ENCODE data around the gene STX3. TPM values are rescaled to one million over a fixed set of nuclear protein-coding genes. Genes with fewer than 3 reads are reported as not detected.
A peak's percentile ranks its signal among the peaks of the same experiment; 100 is the strongest.

The STX3 gene
- total RNA-seq, 2 experiments from 2014 or later = 6.4 to 20.2 TPM

DNA sequence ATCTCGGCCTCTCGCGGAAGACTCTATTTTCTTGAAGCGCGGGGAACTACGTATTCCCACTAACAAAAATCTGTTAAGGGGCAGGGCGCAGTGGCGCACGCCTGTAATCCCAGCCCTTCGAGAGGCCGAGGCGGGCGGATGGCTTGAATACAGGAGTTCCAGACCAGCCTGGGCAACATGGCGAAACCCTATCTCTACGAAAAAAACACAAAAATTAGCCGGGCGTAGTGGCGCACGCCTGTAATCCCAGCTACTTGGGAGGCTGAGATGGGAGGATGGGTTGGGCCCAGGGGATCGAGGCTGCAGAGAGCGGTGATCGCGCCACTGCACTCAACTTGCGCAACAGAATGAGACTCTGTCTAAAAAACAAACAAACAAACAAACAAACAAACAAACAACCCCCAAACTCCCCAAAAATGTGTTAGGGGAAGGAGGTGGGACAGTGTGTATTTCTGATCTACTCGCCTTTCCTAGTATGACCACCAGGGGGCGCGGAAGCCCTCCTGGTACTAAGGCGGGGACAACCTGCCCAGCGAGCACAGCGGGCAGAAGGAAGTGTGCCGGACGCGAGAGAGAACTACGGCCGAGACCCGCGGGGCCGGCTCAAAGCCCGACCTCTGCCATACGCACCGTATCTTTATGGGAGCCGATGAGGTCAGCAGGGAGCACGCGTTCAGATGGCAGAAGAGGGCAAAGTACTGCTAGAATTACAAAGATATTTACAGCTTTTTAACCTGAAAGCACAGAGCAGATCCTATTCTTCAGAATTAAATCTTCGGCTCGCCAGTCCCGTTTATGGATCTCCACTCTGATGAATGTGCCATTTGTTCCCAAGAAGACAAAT, 1.3 kb upstream of the STX3 start:
- POLR2A ChIA-PET = interaction anchor here (0.8 kb wide), 1 partner anchor 44 kb away, joined by 6 read pairs; no protein-coding TSS in a partner anchor
- H3K4me2 ChIP-seq (ENCODE audit: low read length) = peak overlapping the region; percentile 96
- no TSS peak for BruUV-seq (replicated peaks)
- no peaks in the 10 kb centered on the region for H3K9me3 ChIP-seq (ENCODE audit: low read length)
- CTCF ChIA-PET (ENCODE audit: unreplicated experiment) = interaction anchor here (1.0 kb wide), 1 partner anchor 47 kb away, joined by 3 read pairs; no protein-coding TSS in a partner anchor
- no peaks in the 10 kb centered on the region for H3K79me2 ChIP-seq (ENCODE audit: insufficient read depth, low read depth, low read length)
- peak overlapping the region; percentile 88 for H2AFZ ChIP-seq (ENCODE audit: low read length)
- H3K4me3 ChIP-seq (ENCODE audit: low read depth, low read length, poor library complexity, severe bottlenecking) = peak overlapping the region; percentile 86
- peak; percentile 85 for DNase-seq (ENCODE audit: low spot score)
- no peaks in the 10 kb centered on the region for H3K36me3 ChIP-seq (ENCODE audit: insufficient read depth, low read length)
- H4K20me1 ChIP-seq (ENCODE audit: insufficient read depth, low read length) = no peaks in the 10 kb centered on the region
- peaks cover 16% of the 10 kb centered on the region for H3K4me1 ChIP-seq (ENCODE audit: insufficient read depth, low read length, poor library complexity, severe bottlenecking)
- TF ChIP-seq, protein P1, sequence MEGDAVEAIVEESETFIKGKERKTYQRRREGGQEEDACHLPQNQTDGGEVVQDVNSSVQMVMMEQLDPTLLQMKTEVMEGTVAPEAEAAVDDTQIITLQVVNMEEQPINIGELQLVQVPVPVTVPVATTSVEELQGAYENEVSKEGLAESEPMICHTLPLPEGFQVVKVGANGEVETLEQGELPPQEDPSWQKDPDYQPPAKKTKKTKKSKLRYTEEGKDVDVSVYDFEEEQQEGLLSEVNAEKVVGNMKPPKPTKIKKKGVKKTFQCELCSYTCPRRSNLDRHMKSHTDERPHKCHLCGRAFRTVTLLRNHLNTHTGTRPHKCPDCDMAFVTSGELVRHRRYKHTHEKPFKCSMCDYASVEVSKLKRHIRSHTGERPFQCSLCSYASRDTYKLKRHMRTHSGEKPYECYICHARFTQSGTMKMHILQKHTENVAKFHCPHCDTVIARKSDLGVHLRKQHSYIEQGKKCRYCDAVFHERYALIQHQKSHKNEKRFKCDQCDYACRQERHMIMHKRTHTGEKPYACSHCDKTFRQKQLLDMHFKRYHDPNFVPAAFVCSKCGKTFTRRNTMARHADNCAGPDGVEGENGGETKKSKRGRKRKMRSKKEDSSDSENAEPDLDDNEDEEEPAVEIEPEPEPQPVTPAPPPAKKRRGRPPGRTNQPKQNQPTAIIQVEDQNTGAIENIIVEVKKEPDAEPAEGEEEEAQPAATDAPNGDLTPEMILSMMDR (conservative IDR thresholded peaks at IDR 0.05; ENCODE audit: low read length) = peak; percentile 89
- TF ChIP-seq EZH2phosphoT487 (IDR thresholded peaks at IDR 0.05; ENCODE audit: borderline replicate concordance, low read depth, low read length) = no peak
- no peak overlapping the region for H3K27ac ChIP-seq (ENCODE audit: low read depth, low read length, poor library complexity, severe bottlenecking)
- intact Hi-C loops (cut with micrococcal nuclease; ENCODE audit: unreplicated experiment) = loop anchor here (1.0 to 2.0 kb wide), 3 partner anchors 48 to 165 kb away; partner anchors contain the start of gene MRPL16
- no peaks in the 10 kb centered on the region for H3K9me2 ChIP-seq (ENCODE audit: insufficient read depth, low read length)

DNA sequence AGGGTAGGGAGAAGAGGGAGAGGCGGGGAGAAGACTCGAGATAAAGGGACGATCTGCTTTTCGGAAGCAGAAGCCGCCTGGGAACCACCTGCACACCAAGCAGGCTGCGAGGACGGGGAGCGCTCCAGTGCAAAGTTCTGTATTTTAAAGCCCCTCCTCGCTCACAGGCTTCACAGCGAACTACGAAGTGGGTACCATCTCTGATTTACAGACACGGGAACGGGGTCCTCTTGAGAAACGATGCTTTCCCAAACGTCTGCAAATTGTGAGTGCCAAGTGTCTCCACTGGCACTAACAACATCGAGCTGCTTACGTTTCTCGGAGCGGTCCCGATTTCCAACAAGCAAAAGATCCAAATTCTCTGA, 700 bp upstream of the STX3 start:
- intact Hi-C loops (cut with micrococcal nuclease; ENCODE audit: unreplicated experiment) = loop anchor here (1.0 to 2.0 kb wide), 3 partner anchors 48 to 164 kb away; partner anchors contain the start of gene MRPL16

More for the DNA sequence above, 700 bp upstream of the STX3 start:
- H3K9me3 ChIP-seq (ENCODE audit: low read length) = no peaks in the 10 kb centered on the region
- H2AFZ ChIP-seq (ENCODE audit: low read length) = peak overlapping the region; percentile 88
- peak overlapping the region; percentile 86 for H3K4me3 ChIP-seq (ENCODE audit: low read depth, low read length, poor library complexity, severe bottlenecking)
- BruUV-seq (replicated peaks) = no TSS peak
- H3K4me2 ChIP-seq (ENCODE audit: low read length) = peak overlapping the region; percentile 96
- CTCF ChIA-PET (ENCODE audit: unreplicated experiment) = interaction anchor here (1.0 kb wide), 2 partner anchors 46 to 47 kb away, joined by 3 to 9 read pairs; no protein-coding TSS in a partner anchor
- H4K20me1 ChIP-seq (ENCODE audit: insufficient read depth, low read length) = no peaks in the 10 kb centered on the region
- H3K27ac ChIP-seq (ENCODE audit: low read depth, low read length, poor library complexity, severe bottlenecking) = no peak overlapping the region
- H3K79me2 ChIP-seq (ENCODE audit: insufficient read depth, low read depth, low read length) = no peaks in the 10 kb centered on the region
- H3K36me3 ChIP-seq (ENCODE audit: insufficient read depth, low read length) = no peaks in the 10 kb centered on the region
- no peaks in the 10 kb centered on the region for H3K9me2 ChIP-seq (ENCODE audit: insufficient read depth, low read length)
- POLR2A ChIA-PET = interaction anchor here (0.8 kb wide), 1 partner anchor 44 kb away, joined by 6 read pairs; no protein-coding TSS in a partner anchor
- DNase-seq (ENCODE audit: low spot score) = peak; percentile 59
- peaks cover 16% of the 10 kb centered on the region for H3K4me1 ChIP-seq (ENCODE audit: insufficient read depth, low read length, poor library complexity, severe bottlenecking)
- TF ChIP-seq, protein P1 (conservative IDR thresholded peaks at IDR 0.05; ENCODE audit: low read length) = no peak
- TF ChIP-seq EZH2phosphoT487 (IDR thresholded peaks at IDR 0.05; ENCODE audit: borderline replicate concordance, low read depth, low read length) = no peak

Measured in OCI-LY7 (cell line).